Caco-2 (cell line): ENCODE measurements around the gene TRPC1. TPM values are rescaled to one million over a fixed set of nuclear protein-coding genes. Genes with fewer than 3 reads are reported as not detected.

Experiments
- BruUV-seq: library from RNA; stranded (reverse); fragments of 400-500 nt; replicated peaks from 2 replicates; lab custom pipeline; 2021; lab: Mats Ljungman, UMichigan
- CTCF ChIA-PET: fragments of 300-600 bp; sonication (Branson Sonifier 250); formaldehyde crosslinking; loops from one replicate; lab custom pipeline; 2022; ENCODE audit warnings: antibody characterized with exemption; lab: Charles Lee
- POLR2A ChIA-PET: fragments of 300-600 bp; sonication (Branson Sonifier 250); formaldehyde crosslinking; loops from one replicate; lab custom pipeline; 2022; ENCODE audit warnings: antibody characterized with exemption; lab: Charles Lee
- DNase-seq, 2 experiments: peaks; one replicate each; pipeline versions ENCODE4 v3.0.0 to v3.0.0-alpha.2; 2020 to 2022
- H3K27me3 ChIP-seq: replicated peaks from 2 replicates; pipeline ENCODE4 v1.6.0; 2011; ENCODE audit warnings: low read length; ENCODE audit not compliant: control insufficient read depth, insufficient read depth
- H3K36me3 ChIP-seq: 2 replicates; pipeline ENCODE4 v1.5.1; 2011; ENCODE audit warnings: low read length; ENCODE audit not compliant: control insufficient read depth, insufficient read depth
- H3K4me1 ChIP-seq: fragments of 250-450 bp; sonication (Bioruptor Pico); 2 replicates; pipeline ENCODE4 v1.5.1; 2020; ENCODE audit warnings: mild to moderate bottlenecking
- H3K4me3 ChIP-seq: 2 replicates; pipeline ENCODE4 v1.5.1; 2011; ENCODE audit warnings: low read depth, mild to moderate bottlenecking, control low read depth, low read length
- H3K9me3 ChIP-seq: fragments of 250-450 bp; sonication (Bioruptor Pico); 2 replicates; pipeline ENCODE4 v1.5.1; 2020; ENCODE audit warnings: mild to moderate bottlenecking, moderate library complexity
- H3K27ac Mint-ChIP-seq: one replicate; pipeline ENCODE4 v1.8.0; 2022; ENCODE audit warnings: mixed read lengths; ENCODE audit not compliant: unreplicated experiment
- H3K27me3 Mint-ChIP-seq: one replicate; pipeline ENCODE4 v1.8.0; 2022; ENCODE audit warnings: mixed read lengths; ENCODE audit not compliant: insufficient read depth, unreplicated experiment
- H3K36me3 Mint-ChIP-seq: one replicate; pipeline ENCODE4 v1.8.0; 2022; ENCODE audit warnings: mild to moderate bottlenecking, mixed read lengths; ENCODE audit not compliant: insufficient read depth, unreplicated experiment
- H3K4me1 Mint-ChIP-seq: one replicate; pipeline ENCODE4 v1.8.0; 2022; ENCODE audit warnings: low read depth, mixed read lengths; ENCODE audit not compliant: unreplicated experiment
- H3K4me3 Mint-ChIP-seq: one replicate; pipeline ENCODE4 v1.8.0; 2022; ENCODE audit warnings: mild to moderate bottlenecking, moderate library complexity, mixed read lengths; ENCODE audit not compliant: unreplicated experiment
- H3K9me3 Mint-ChIP-seq: one replicate; pipeline ENCODE4 v1.8.0; 2022; ENCODE audit warnings: mixed read lengths; ENCODE audit not compliant: unreplicated experiment
- intact Hi-C: fragments of 100-400 bp; cut with micrococcal nuclease; formaldehyde crosslinking; loops from one replicate; pipeline ENCODE4 v1.10.0; 2022; ENCODE audit not compliant: unreplicated experiment
- total RNA-seq: library from RNA; stranded (reverse); gene quantifications from 2 replicates; pipeline ENCODE4 v1.2.3, GENCODE V29; 2022
- TF ChIP-seq, protein P1 (sequence below), 2 experiments: fragments of 200-600 bp in 1 of 2; IDR thresholded peaks; 1 replicate in 1 of 2; 2 replicates in 1 of 2; pipeline versions ENCODE4 v1.5.1 to v1.8.0; 2011 to 2022; ENCODE audit warnings: antibody characterized with exemption in 1 of 2, control low read depth in 1 of 2, inconsistent platforms in 1 of 2, low read depth in 1 of 2, low read length in 1 of 2, mild to moderate bottlenecking in 1 of 2, moderate library complexity in 1 of 2; ENCODE audit not compliant: insufficient read depth in 1 of 2, severe bottlenecking in 1 of 2, unreplicated experiment in 1 of 2

The TRPC1 gene
- total RNA-seq, 1 experiment from 2014 or later: 8.3 TPM

DNA sequence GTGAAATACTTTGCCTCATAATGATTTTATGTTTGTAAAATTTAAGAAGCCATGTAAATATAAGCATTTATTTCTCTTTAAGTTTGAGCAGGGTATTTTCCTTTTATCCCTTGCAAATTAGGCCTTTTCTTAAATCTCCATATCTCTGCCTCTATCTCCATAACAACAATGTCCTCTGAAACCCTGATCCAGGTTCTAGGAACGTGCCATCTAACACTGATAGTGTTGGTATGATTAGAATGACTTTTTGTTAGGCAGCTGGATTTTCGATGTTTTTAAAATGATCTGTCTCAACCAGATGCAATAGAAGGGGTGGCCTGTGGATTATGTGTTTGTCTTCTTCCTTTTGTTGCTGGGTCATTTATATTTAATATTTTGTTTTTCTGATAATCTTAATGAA lies 77.9 kb downstream of the TRPC1 start:
- Histone ChIP-seq H3K9me3 (no peaks in the 10 kb centered on the region), H3K4me3 (no peak overlapping the region), H3K27me3 (no peaks in the 10 kb centered on the region), H3K36me3 (no peaks in the 10 kb centered on the region), H3K4me1 (peaks cover 8% of the 10 kb centered on the region)
- CTCF ChIA-PET: no interaction called here
- H3K27me3 Mint-ChIP-seq: no peaks in the 10 kb centered on the region
- no peaks in the 10 kb centered on the region for H3K36me3 Mint-ChIP-seq
- no peak for DNase-seq
- TF ChIP-seq, protein P1, sequence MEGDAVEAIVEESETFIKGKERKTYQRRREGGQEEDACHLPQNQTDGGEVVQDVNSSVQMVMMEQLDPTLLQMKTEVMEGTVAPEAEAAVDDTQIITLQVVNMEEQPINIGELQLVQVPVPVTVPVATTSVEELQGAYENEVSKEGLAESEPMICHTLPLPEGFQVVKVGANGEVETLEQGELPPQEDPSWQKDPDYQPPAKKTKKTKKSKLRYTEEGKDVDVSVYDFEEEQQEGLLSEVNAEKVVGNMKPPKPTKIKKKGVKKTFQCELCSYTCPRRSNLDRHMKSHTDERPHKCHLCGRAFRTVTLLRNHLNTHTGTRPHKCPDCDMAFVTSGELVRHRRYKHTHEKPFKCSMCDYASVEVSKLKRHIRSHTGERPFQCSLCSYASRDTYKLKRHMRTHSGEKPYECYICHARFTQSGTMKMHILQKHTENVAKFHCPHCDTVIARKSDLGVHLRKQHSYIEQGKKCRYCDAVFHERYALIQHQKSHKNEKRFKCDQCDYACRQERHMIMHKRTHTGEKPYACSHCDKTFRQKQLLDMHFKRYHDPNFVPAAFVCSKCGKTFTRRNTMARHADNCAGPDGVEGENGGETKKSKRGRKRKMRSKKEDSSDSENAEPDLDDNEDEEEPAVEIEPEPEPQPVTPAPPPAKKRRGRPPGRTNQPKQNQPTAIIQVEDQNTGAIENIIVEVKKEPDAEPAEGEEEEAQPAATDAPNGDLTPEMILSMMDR (IDR thresholded peaks at IDR 0.05; ENCODE audit: insufficient read depth in 1 of 2, low read depth in 1 of 2, low read length in 1 of 2, severe bottlenecking in 1 of 2, unreplicated experiment in 1 of 2): no peak
- no TSS peak for BruUV-seq
- H3K4me3 Mint-ChIP-seq: no peak overlapping the region
- H3K9me3 Mint-ChIP-seq: no peaks in the 10 kb centered on the region
- no peak overlapping the region for H3K27ac Mint-ChIP-seq
- POLR2A ChIA-PET: no interaction called here
- intact Hi-C loops: no loop called here
- peaks cover 7% of the 10 kb centered on the region for H3K4me1 Mint-ChIP-seq

DNA sequence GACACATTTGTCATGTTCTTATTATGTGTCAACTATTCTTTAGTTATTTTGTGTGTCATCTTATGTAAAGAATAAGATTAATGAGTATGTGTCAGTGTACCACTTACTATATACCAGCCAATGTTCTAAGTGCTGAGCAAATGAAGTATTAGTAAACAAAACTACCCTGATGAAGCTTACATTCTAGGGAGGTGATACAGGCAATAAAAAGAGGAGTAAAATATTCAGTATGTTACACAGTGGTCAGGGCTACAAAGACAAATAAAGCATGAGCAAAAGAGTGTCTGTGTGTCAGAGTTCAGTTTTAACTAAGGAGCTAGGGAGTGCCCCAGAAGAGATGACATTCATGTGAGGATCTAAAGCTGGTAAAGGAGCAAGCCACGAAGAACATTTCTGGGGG lies 79.1 kb downstream of the TRPC1 start:
- H3K9me3 Mint-ChIP-seq: no peaks in the 10 kb centered on the region
- H3K27me3 Mint-ChIP-seq: no peaks in the 10 kb centered on the region
- H3K4me3 ChIP-seq: no peak overlapping the region
- peaks cover 8% of the 10 kb centered on the region for H3K4me1 ChIP-seq
- no peaks in the 10 kb centered on the region for H3K36me3 ChIP-seq
- BruUV-seq: no TSS peak
- ChIA-PET CTCF (no interaction called here), POLR2A (no interaction called here)
- H3K27ac Mint-ChIP-seq: no peak overlapping the region
- H3K4me3 Mint-ChIP-seq: no peak overlapping the region
- H3K9me3 ChIP-seq: no peaks in the 10 kb centered on the region
- peaks cover 7% of the 10 kb centered on the region for H3K4me1 Mint-ChIP-seq
- intact Hi-C loops: no loop called here
- DNase-seq: no peak
- TF ChIP-seq, protein P1 (IDR thresholded peaks at IDR 0.05; ENCODE audit: insufficient read depth in 1 of 2, low read depth in 1 of 2, low read length in 1 of 2, severe bottlenecking in 1 of 2, unreplicated experiment in 1 of 2): no peak
- H3K27me3 ChIP-seq: no peaks in the 10 kb centered on the region
- no peaks in the 10 kb centered on the region for H3K36me3 Mint-ChIP-seq

DNA sequence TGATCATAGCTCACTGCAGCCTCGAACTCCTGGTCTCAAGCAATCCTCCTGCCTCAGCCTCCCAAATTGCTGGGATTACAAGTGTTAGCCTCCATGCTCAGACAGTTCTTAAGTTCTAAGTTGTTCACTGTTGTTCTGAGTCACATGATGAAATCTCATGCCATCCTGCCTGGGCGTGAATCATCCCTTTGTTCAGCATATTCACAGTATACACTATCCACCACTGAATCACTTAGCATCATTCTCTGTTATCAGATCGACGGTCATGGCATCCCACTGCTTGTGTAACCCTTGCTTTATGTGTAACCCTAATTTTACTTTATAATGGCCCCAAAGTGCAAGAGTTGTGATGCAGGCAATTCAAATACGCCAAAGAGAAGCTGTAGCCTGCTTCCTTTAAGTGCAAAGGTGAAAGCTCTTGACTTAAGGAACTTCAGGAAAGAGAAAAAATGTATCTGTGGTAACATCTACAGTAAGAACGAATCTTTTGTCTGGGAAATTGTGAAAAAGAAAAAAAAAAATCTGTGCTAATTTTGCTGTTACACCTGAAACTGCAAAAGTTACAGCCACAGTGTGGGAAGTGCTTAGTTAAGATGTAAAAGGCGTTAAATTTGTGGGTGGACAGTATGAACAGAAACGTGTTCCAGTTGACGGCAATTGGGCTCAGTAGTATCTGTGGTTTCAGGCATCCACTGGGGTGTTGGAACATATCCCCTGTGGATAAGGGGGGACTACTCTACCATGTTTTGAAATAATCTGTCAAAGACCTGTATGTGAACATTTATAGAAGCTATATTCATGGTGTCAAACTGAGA lies 84.5 kb downstream of the TRPC1 start:
- H3K4me3 ChIP-seq: no peak overlapping the region
- no peaks in the 10 kb centered on the region for H3K27me3 ChIP-seq
- no peaks in the 10 kb centered on the region for H3K9me3 Mint-ChIP-seq
- H3K36me3 Mint-ChIP-seq: no peaks in the 10 kb centered on the region
- BruUV-seq: no TSS peak
- CTCF ChIA-PET: no interaction called here
- H3K36me3 ChIP-seq: no peaks in the 10 kb centered on the region
- no peaks in the 10 kb centered on the region for H3K9me3 ChIP-seq
- H3K27me3 Mint-ChIP-seq: no peaks in the 10 kb centered on the region
- TF ChIP-seq, protein P1 (IDR thresholded peaks at IDR 0.05; ENCODE audit: insufficient read depth in 1 of 2, low read depth in 1 of 2, low read length in 1 of 2, severe bottlenecking in 1 of 2, unreplicated experiment in 1 of 2): no peak
- H3K4me1 ChIP-seq: no peaks in the 10 kb centered on the region
- DNase-seq: no peak
- H3K4me3 Mint-ChIP-seq: no peak overlapping the region
- POLR2A ChIA-PET: no interaction called here
- no peak overlapping the region for H3K27ac Mint-ChIP-seq
- intact Hi-C loops: no loop called here
- H3K4me1 Mint-ChIP-seq: peaks cover under 1% of the 10 kb centered on the region
